ENCODE results near the gene RAB29.

RAB29 gene

DNA sequence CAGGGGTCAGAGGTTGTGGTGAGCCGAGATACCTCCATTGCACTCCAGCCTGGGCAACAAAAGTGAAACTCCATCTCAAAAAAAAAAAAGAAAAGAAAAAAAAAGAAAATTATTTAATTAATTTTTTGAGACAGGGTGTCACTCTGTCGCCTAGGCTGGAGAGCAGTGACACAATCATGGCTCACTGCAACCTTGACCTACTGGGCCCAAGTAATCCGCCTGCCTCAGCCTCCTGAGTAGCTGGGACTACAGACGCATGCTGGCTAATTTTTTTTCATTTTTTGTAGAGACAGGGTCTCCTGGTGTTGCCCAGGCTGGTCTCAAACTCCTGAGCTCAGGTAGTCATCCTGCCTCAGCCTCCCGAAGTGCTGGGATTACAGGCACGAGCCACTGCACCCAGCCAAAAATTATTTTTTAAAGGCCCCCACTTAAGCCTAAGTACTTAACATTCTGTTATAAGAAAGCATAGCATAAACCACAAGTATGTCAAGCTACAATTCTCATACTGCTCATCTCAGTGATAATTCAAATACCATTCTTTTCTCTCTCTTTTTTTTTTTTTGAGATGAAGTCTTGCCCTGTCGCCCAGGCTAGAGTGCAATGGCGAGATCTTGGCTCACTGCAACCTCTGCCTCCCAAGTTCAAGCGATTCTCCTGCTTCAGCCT, 45.2 kb downstream of the RAB29 start:
- TF ChIP-seq KLF7 (tag by site-specific recombination; IDR thresholded peaks at IDR 0.05; ENCODE audit: borderline replicate concordance): no peak
- no peak for TF ChIP-seq ZNF174 (tag by site-specific recombination; IDR thresholded peaks at IDR 0.05)
- TF ChIP-seq ZNF155 (tag by site-specific recombination; IDR thresholded peaks at IDR 0.05): no peak
- TF ChIP-seq ZBTB8A (tag by site-specific recombination; IDR thresholded peaks at IDR 0.05): no peak
- no peak for TF ChIP-seq ZBTB21 (tag by site-specific recombination; IDR thresholded peaks at IDR 0.05)
- no peak for TF ChIP-seq ZBTB17 (tag by site-specific recombination; IDR thresholded peaks at IDR 0.05)
- no peak for TF ChIP-seq ZNF221 (tag by site-specific recombination; IDR thresholded peaks at IDR 0.05; ENCODE audit: borderline replicate concordance)
- TF ChIP-seq, protein P1, sequence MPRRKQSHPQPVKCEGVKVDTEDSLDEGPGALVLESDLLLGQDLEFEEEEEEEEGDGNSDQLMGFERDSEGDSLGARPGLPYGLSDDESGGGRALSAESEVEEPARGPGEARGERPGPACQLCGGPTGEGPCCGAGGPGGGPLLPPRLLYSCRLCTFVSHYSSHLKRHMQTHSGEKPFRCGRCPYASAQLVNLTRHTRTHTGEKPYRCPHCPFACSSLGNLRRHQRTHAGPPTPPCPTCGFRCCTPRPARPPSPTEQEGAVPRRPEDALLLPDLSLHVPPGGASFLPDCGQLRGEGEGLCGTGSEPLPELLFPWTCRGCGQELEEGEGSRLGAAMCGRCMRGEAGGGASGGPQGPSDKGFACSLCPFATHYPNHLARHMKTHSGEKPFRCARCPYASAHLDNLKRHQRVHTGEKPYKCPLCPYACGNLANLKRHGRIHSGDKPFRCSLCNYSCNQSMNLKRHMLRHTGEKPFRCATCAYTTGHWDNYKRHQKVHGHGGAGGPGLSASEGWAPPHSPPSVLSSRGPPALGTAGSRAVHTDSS (tag by site-specific recombination; IDR thresholded peaks at IDR 0.05): no peak
- no peak for TF ChIP-seq ZNF514 (tag by site-specific recombination; IDR thresholded peaks at IDR 0.05)
- TF ChIP-seq ZNF302 (tag by site-specific recombination; IDR thresholded peaks at IDR 0.05; ENCODE audit: low read depth): no peak
- no peak for TF ChIP-seq GLI2 (tag by site-specific recombination; IDR thresholded peaks at IDR 0.05; ENCODE audit: borderline replicate concordance, low read depth)
- no peak for TF ChIP-seq ZNF391 (tag by site-specific recombination; IDR thresholded peaks at IDR 0.05; ENCODE audit: borderline replicate concordance, low read depth)
- TF ChIP-seq, protein P2, sequence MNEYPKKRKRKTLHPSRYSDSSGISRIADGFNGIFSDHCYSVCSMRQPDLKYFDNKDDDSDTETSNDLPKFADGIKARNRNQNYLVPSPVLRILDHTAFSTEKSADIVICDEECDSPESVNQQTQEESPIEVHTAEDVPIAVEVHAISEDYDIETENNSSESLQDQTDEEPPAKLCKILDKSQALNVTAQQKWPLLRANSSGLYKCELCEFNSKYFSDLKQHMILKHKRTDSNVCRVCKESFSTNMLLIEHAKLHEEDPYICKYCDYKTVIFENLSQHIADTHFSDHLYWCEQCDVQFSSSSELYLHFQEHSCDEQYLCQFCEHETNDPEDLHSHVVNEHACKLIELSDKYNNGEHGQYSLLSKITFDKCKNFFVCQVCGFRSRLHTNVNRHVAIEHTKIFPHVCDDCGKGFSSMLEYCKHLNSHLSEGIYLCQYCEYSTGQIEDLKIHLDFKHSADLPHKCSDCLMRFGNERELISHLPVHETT (tag by site-specific recombination; IDR thresholded peaks at IDR 0.05): no peak

DNA sequence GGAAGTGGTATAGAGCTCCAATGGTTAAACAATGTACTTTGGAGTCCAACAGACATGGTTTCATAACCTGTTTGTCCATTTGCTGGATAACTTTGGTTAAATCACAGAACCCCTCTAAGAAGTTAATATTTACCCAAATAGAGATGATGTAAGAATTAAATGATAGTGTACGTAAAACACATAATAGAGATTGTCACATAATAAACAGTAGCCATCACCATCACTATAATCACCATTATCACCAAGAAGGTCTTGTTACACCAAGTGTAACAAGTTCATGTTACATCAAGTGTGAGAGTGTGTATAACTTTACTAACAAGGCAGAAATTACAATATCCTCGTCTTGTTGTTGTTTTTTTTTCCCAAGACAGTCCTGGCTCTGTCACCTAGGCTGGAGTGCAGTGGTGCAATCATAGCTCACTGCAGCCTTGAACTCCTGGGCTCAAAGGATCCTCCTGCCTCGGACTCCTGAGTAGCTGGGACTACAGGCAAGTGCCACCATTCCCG, 48.6 kb downstream of the RAB29 start:
- TF ChIP-seq ZNF510 (tag by site-specific recombination; IDR thresholded peaks at IDR 0.05; ENCODE audit: insufficient replicate concordance): no peak
- TF ChIP-seq, protein P3, sequence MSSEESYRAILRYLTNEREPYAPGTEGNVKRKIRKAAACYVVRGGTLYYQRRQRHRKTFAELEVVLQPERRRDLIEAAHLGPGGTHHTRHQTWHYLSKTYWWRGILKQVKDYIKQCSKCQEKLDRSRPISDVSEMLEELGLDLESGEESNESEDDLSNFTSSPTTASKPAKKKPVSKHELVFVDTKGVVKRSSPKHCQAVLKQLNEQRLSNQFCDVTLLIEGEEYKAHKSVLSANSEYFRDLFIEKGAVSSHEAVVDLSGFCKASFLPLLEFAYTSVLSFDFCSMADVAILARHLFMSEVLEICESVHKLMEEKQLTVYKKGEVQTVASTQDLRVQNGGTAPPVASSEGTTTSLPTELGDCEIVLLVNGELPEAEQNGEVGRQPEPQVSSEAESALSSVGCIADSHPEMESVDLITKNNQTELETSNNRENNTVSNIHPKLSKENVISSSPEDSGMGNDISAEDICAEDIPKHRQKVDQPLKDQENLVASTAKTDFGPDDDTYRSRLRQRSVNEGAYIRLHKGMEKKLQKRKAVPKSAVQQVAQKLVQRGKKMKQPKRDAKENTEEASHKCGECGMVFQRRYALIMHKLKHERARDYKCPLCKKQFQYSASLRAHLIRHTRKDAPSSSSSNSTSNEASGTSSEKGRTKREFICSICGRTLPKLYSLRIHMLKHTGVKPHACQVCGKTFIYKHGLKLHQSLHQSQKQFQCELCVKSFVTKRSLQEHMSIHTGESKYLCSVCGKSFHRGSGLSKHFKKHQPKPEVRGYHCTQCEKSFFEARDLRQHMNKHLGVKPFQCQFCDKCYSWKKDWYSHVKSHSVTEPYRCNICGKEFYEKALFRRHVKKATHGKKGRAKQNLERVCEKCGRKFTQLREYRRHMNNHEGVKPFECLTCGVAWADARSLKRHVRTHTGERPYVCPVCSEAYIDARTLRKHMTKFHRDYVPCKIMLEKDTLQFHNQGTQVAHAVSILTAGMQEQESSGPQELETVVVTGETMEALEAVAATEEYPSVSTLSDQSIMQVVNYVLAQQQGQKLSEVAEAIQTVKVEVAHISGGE (tag by site-specific recombination; conservative IDR thresholded peaks at IDR 0.05; ENCODE audit: low read depth): no peak
- peak; percentile 60 for TF ChIP-seq SCRT2 (tag by site-specific recombination; IDR thresholded peaks at IDR 0.05)
- TF ChIP-seq RBAK (tag by site-specific recombination; IDR thresholded peaks at IDR 0.05): no peak
- no peak for TF ChIP-seq ZNF585B (tag by site-specific recombination; IDR thresholded peaks at IDR 0.05)
- peak; percentile 74; the same call in 1 of the 2 replicates for TF ChIP-seq SP7 (tag by site-specific recombination; IDR thresholded peaks at IDR 0.05)
- TF ChIP-seq ZNF423 (tag by site-specific recombination; IDR thresholded peaks at IDR 0.05): no peak
- POLR2A ChIA-PET: no interaction called here
- H3K4me1 ChIP-seq (ENCODE audit: control insufficient read depth, insufficient read depth, low read length): no peaks in the 10 kb centered on the region
- no peaks in the 10 kb centered on the region for H3K9me3 ChIP-seq (ENCODE audit: control insufficient read depth, insufficient read depth, low read depth, low read length)
- peaks cover 67 to 73% of the 10 kb centered on the region in 2 experiments for H3K36me3 ChIP-seq (ENCODE audit: control insufficient read depth in 2 of 2, insufficient read depth in 1 of 2, low read length in 2 of 2)
- no peak overlapping the region for H3K27ac ChIP-seq (ENCODE audit: extremely low read depth, low read depth, low read length)
- CTCF ChIA-PET: interaction anchor here (0.8 to 9.2 kb wide), 2 partner anchors 14 to 15 kb away, joined by 4 to 94 read pairs; no protein-coding TSS in a partner anchor
- H3K4me3 ChIP-seq (ENCODE audit: low read depth, low read length): no peak overlapping the region

More for the DNA sequence above, 45.2 kb downstream of the RAB29 start:
- Histone ChIP-seq H3K9me3 (ENCODE audit: control insufficient read depth, insufficient read depth, low read depth, low read length) (no peaks in the 10 kb centered on the region), H3K27ac (ENCODE audit: extremely low read depth, low read depth, low read length) (no peak overlapping the region), H3K4me1 (ENCODE audit: control insufficient read depth, insufficient read depth, low read length) (no peaks in the 10 kb centered on the region), H3K4me3 (ENCODE audit: low read depth, low read length) (no peak overlapping the region), H3K36me3 (ENCODE audit: control insufficient read depth in 2 of 2, insufficient read depth in 1 of 2, low read length in 2 of 2) (peaks cover 46 to 53% of the 10 kb centered on the region in 2 experiments)
- ChIA-PET POLR2A (interaction anchor here (0.7 kb wide), 1 partner anchor 15 kb away, joined by 3 read pairs; no protein-coding TSS in a partner anchor), CTCF (interaction anchor here (6.4 kb wide), 1 partner anchor 19 kb away, joined by 29 read pairs; no protein-coding TSS in a partner anchor)

Data from HEK293 (cell line).